NT2/D1 (cell line): ENCODE data around the gene DHCR24.

Experiments
- SUZ12 ChIP-seq: IDR thresholded peaks from 2 replicates; pipeline ENCODE4 v1.6.1; 2011; ENCODE audit not compliant: insufficient read length, insufficient read depth; ENCODE audit errors: extremely low read depth
- YY1 ChIP-seq: IDR thresholded peaks from 2 replicates; pipeline ENCODE4 v1.6.1; 2011; ENCODE audit not compliant: insufficient read length, insufficient read depth
- ZNF274 ChIP-seq: IDR thresholded peaks from 2 replicates; pipeline ENCODE4 v1.6.1; 2011; ENCODE audit warnings: mild to moderate bottlenecking, low read depth, low read length

DNA sequence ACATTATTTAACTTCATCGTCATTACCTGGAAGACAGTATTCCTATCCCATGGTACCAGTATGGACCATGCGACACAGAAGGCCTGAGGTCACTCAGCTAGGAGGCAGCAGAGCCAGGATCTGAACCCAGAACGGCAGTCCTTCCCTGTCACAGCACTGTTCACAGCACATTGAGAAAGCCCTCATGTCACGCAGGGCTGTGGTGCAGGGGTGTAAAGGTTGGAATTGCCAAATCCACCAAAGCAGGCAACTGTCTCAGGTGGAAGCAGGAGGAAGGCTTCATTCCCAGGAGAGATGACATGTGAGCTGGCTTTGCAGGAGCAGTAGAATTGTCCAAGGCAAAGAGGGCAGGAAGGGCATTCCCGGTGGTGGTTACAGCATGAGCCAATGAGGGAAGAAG, 75.9 kb downstream of the DHCR24 start:
- no peak for TF ChIP-seq ZNF274
- no peak for TF ChIP-seq YY1
- TF ChIP-seq SUZ12: no peak
